22Rv1 (cell line): Measurements from ENCODE around the gene TYROBP.
A peak's percentile ranks its signal among the peaks of the same experiment; 100 is the strongest.

ENCODE experiments used
- H3K27ac ChIP-seq: fragments of 450-650 bp; 2 replicates; pipeline ENCODE4 v1.5.1; 2017
- ZFX ChIP-seq: fragments of 450-650 bp; IDR thresholded peaks from 2 replicates; pipeline ENCODE4 v1.6.1; 2017; ENCODE audit warnings: antibody characterized with exemption, borderline replicate concordance
- TF ChIP-seq, protein P1 (sequence below): fragments of 450-650 bp; IDR thresholded peaks from 2 replicates; pipeline ENCODE4 v1.5.1; 2017; ENCODE audit warnings: mild to moderate bottlenecking

TYROBP gene

DNA sequence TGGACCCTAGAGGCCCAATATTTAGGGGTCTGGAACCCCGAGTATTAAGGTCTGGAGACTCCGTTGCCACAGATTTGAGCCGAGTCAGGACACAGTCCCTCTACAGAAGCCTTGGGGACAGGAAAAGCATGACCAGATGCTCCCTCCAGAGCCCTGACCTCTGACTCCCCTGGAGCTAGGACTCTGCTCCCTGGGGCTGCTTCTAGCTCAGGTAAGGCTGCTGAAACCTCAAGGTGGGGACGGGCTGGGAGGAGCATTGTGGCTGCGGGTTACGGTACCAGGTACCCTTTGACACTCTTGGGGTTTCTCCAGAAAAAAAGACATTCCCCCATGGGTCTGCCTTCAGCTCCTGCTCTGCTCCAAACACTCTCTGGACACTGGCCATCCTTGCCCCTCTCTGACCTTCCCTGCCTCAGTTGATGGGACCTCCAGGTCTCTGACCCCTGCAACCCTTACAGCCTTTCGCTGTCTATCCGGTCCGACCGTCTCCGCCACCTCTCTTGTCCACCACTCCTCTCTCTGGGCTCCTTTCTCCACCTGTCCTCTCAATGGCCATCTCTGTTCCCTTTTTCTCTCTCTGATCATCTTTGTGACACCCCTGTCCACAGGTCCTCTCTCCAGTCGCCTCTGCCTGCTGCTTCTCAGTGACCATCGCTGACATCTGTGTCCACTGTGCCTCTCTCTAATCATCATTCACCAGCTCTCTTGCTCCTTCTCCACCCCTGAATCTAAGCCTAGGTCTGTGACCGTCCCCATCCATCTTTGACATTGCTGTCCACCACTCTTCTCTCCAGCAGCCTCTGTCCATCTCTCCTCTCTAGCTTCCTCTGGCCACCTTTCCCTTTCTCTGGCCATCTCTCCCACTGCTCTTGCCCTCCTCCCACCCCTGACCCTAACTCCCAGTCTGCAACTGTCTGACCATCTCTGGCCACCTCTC is 29.5 kb upstream of the TYROBP start:
- H3K27ac ChIP-seq: peak overlapping the region; percentile 55
- no peak for TF ChIP-seq ZFX
- TF ChIP-seq, protein P1, sequence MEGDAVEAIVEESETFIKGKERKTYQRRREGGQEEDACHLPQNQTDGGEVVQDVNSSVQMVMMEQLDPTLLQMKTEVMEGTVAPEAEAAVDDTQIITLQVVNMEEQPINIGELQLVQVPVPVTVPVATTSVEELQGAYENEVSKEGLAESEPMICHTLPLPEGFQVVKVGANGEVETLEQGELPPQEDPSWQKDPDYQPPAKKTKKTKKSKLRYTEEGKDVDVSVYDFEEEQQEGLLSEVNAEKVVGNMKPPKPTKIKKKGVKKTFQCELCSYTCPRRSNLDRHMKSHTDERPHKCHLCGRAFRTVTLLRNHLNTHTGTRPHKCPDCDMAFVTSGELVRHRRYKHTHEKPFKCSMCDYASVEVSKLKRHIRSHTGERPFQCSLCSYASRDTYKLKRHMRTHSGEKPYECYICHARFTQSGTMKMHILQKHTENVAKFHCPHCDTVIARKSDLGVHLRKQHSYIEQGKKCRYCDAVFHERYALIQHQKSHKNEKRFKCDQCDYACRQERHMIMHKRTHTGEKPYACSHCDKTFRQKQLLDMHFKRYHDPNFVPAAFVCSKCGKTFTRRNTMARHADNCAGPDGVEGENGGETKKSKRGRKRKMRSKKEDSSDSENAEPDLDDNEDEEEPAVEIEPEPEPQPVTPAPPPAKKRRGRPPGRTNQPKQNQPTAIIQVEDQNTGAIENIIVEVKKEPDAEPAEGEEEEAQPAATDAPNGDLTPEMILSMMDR: no peak

DNA sequence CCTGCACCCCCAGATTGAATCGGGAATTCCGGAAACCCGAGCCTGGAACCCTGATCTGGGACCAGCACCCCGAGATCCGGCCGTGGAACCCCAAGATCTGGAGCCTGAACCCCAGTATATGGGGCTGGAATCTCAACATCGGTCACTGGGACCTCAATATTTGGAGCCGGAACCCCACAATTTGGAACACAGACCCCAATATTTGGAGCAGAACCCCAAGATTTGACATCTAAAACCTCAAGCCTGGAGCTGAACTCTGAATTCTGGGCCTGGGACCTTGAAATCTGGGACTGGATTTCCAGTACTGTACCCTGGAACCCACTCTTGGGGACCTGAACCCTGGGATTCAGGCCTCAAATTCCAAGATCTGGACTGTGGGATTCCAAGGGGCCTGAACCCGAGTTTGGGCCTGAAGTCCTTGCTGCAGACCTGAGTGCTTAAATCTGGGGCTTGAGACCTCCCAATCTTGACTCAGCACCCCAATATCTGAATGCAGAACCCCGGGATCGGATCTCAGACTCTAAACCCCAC is 28.7 kb upstream of the TYROBP start:
- peak overlapping the region; percentile 55 for H3K27ac ChIP-seq
- TF ChIP-seq, protein P1: no peak
- no peak for TF ChIP-seq ZFX

DNA sequence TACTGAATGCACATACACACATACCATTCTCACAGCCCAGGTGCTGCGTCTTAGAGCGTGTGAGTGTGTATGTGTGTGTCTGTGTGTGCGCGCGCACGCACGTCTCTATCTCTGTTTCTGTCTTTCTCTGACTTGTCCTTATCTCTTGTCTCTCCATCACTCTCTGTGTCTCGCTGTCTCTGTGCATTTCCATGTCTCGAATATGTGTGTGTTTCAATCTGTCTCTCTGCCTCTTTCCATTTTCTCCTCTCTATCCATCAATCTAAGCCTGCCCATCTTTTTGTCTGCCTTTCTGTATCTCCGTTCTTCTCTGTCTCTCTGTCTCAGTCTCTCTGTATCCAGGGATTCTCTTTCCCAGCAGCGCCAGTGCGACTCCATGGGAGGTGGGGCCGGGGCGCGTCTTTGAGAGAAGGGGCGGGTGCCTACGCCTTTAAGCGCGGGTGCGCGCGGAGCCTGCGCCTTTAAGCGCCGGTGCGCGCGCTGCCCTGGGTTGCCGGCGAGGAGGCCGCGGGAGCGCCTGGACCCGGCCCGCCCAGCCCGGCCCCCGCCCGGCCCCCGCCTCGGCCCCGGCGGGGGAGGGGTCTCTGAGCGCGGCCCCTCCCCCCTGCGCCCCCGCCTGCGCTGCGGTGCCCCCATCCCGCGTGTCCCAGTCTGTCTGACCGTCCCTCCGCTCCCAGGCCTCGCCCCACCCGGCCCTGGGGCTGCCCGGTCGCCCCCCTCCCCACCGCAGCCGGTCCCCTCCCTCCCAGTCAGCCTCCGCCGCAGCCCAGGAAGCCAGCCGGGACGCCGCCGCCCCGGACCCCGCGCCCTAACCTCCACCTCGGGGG is 28.0 kb upstream of the TYROBP start, which contains the start of gene LRFN3:
Gene LRFN3, plus strand, starts transcription at position 464 of the 827 bp plus-strand sequence. CDS start 3,052 bp downstream, outside the sequence.
- TF ChIP-seq, protein P1: no peak
- no peak for TF ChIP-seq ZFX
- peak within 1 kb of the TSS; percentile 55 for H3K27ac ChIP-seq

DNA sequence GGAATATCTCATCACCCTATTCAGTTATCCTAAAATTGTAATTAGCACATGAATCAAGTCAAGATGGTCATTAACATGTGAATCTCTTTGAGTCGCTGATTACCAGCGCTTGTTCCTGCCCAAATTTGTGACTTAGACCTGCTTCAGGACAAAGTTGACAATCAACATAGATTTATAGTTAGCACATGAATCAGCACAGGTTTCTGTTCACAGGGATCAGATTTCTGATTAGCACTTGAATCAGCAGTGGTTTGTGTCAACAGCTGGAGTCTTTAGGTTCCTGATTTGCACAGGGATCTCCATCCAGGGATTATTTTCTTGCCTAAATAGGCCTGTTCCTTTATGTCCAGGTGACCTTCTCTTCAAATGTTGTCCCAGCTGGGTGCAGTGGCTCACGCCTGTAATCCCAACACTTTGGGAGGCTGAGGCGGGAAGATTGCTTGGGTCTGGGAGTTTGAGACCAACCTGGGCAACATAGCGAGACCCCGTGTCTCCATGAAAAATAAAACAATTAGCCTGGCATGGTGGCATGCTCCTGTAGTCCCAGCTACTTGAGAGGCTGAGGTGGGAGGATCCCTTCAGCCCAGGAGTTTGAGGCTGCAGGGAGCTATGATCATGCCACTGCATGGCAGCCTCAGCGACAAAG is 24.3 kb upstream of the TYROBP start:
- TF ChIP-seq ZFX: no peak
- TF ChIP-seq, protein P1: no peak
- no peak overlapping the region for H3K27ac ChIP-seq

DNA sequence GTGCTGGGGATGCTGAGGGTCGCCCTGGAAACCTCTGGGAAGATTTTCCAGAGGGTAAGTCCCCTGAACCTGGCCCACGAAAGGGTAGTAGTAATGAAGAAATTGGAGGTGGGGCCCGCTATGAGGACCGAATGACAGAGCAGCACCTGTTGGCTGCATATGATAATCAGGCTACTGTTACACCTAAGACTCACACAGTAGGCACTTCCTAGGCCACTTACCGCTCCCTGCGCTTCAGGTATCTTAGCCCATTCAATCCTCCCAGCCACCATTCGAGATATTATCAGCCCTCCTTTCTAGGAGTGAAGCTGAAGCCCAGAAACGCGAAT is 23.7 kb upstream of the TYROBP start:
- no peak overlapping the region for H3K27ac ChIP-seq
- TF ChIP-seq, protein P1: peak; percentile 68
- no peak for TF ChIP-seq ZFX

DNA sequence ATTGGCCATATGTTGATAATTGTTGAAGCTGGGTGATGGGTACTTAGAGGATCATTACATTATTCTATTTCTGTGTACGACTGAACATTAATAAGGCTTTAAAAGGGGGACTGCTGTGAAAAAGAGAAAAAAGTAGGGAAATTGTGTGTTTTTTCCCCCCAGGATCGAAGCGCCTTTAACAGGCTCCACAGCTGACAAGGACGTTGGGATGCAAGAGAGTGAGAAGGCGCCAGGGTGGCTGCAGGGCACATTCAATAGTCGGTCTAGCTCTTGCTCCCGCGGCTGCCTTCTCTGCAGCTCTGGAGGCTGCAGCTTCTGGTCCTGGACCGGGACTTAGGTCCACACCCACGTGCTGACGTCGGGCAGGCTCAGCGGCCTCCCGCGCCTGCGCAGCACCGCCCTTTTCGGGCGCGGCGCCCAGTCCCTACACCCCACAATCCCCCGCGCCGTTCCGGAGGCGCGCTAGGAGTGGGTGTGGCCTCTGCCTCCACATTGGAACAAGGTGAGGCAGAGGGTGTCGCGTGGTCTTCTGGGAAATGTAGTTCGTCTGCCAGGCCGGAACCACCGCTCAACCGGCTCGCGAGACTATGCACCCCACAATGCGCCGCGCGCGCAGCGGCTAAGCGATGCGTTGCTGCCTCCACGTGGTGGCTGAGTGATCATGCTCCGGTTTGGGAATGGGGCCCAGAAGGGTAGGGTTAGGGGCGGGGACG is 23.2 kb upstream of the TYROBP start:
- H3K27ac ChIP-seq: peak overlapping the region; percentile 71
- no peak for TF ChIP-seq ZFX
- TF ChIP-seq, protein P1: peak; percentile 93
